ENCODE results near the gene COL27A1. TPM values are rescaled to one million over a fixed set of nuclear protein-coding genes. Genes with fewer than 3 reads are reported as not detected.

The COL27A1 gene
- total RNA-seq, 1 donor from 2014 or later = 8.5 TPM

DNA sequence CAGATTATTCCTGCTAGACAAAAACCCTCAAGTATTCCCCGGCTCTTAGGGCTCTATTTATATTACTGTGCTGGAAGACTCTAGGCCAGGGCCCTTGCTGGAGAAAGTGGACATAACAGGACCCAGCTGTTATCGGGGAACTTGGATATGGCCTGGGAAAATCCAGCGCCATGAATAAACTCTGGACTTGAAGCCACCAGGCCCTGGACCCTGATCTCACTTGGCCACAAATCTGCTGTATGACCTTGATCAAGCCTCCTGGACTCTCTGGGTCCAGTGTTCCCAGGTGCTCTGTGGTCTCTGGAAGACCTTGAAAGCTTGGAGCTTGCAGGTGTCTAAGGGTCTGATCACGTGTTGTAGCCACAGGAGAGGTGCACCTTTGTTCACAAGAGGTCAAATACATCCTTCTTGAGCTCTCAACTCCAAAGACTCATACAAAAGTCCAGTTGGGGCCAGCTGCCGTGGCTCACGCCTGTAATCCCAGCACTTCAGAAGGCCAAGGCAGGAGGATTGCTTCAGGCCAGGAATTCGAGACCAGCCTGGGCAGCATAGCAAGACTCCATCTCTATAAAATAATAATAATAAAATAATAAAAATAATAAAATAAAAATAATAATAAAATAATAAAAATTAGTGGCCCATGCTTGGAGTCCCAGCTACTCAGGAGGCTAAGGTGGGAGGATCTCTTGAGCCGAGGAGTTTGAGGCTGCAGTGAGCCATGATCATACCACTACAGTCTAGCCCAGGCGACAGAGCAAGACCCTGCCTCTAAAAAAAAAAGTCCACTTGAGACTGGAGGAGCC is 26.5 kb downstream of the COL27A1 start:
- TF ChIP-seq, protein P1, sequence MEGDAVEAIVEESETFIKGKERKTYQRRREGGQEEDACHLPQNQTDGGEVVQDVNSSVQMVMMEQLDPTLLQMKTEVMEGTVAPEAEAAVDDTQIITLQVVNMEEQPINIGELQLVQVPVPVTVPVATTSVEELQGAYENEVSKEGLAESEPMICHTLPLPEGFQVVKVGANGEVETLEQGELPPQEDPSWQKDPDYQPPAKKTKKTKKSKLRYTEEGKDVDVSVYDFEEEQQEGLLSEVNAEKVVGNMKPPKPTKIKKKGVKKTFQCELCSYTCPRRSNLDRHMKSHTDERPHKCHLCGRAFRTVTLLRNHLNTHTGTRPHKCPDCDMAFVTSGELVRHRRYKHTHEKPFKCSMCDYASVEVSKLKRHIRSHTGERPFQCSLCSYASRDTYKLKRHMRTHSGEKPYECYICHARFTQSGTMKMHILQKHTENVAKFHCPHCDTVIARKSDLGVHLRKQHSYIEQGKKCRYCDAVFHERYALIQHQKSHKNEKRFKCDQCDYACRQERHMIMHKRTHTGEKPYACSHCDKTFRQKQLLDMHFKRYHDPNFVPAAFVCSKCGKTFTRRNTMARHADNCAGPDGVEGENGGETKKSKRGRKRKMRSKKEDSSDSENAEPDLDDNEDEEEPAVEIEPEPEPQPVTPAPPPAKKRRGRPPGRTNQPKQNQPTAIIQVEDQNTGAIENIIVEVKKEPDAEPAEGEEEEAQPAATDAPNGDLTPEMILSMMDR (conservative IDR thresholded peaks at IDR 0.05; ENCODE audit: low read depth, low read length) = no peak
- no peak overlapping the region for H3K4me3 ChIP-seq (ENCODE audit: low read depth, low read length)
- no peak for DNase-seq (ENCODE audit: low read depth)

DNA sequence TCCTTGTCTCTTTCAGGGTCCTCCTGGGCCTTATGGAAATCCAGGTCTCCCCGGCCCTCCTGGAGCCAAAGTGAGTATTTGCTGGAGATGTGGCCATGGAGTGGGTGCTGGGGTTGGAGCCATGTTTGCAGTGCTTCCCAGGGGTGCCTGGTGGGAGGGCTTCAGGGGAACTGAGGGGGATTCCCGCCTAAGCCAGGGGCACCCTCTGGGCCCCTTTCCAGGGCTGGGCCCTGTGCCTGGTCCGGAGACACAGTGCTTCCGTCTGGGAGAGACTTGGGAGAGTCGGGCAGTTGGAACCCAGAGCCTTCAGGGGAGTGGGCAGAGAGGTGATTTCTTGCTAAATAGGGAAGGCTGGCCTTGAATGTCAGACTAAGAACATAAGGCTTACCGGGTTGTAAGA is 27.7 kb downstream of the COL27A1 start:
- no peak for DNase-seq (ENCODE audit: low read depth)
- TF ChIP-seq, protein P1 (conservative IDR thresholded peaks at IDR 0.05; ENCODE audit: low read depth, low read length) = no peak
- no peak overlapping the region for H3K4me3 ChIP-seq (ENCODE audit: low read depth, low read length)

DNA sequence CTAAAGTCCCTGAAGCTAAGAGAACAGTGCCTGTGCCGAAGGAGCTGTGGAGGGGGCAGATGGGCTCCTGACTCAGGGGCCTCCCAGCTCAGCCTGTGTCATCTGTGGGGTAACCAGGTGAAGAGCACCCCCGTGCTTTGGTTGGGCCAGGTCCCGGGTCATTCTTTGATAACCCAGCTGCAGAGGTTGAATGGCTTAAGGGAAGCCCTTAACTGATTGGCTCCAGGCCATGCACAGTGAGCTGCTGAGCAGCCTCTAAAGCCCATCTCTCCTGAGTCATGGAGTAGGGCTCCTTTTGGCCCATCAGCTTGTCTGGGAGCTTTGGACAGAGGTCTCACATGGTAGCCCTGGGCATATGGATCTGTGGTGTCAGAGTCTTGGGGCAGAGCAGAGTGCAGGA is 28.7 kb downstream of the COL27A1 start:
- DNase-seq (ENCODE audit: low read depth) = no peak
- TF ChIP-seq, protein P1 (conservative IDR thresholded peaks at IDR 0.05; ENCODE audit: low read depth, low read length) = no peak
- H3K4me3 ChIP-seq (ENCODE audit: low read depth, low read length) = no peak overlapping the region

DNA sequence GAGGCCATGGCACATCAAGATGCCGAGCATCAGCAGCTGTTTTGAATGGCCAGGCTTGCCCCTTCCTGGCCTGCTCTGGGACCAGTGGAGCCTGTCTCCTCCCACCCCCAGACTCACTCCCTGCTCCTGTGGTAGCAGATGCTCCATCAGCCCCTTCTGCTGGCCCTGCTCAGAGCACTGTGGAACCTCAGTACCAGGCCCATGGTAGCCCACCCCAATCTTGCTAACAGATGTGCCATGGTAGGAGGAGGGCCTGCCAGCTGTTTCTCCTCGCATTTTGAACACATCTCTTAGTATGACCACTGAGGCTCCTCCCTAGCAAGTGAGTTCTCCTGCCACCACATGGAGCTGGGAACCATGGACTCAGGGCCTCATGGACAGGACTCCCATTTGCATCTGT is 29.5 kb downstream of the COL27A1 start:
- TF ChIP-seq, protein P1 (conservative IDR thresholded peaks at IDR 0.05; ENCODE audit: low read depth, low read length) = no peak
- no peak overlapping the region for H3K4me3 ChIP-seq (ENCODE audit: low read depth, low read length)
- DNase-seq (ENCODE audit: low read depth) = no peak

DNA sequence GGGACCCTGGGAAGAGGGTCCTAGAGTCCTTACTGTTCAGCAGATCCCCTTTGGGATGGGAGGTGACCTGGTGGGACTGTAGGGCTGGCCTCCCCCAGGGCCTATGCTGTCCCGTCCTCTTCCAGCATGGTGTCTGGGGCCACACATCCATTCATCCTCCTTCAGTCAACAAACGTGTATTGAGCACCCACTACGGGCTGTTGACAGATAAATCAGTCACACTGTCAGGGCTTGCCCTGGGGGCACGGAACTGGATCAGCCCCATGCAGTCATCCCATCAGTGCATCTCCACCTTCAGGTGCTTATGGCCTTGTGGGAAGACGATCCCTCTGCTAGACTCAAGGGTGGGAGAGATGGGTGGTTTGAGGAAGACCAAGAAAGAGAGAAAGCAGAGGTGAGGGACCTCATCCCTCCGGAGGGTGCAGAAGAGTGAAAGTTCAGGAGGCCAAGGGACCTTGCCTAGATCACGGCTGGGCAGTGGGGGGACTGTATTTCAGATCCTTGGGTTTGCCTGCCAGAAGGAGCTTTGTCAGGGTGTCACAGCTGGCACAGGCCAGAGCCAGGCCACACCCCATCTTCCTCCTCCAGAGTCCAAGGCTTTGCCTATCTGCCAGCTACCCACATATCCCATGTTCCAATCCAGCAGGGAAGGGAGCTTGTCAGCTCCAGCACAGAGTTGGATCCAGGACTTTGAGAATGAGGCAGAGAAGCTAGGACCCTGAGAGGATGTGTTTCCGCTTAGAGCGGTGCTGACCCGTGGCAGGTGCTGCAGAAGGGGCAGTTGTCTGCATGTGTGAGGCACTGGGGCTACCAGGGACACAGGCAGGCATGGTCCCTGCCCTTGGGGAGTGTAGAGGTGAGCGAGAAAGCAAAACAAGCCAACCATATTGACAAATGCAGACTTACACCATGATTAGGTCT is 30.5 kb downstream of the COL27A1 start:
- TF ChIP-seq, protein P1 (conservative IDR thresholded peaks at IDR 0.05; ENCODE audit: low read depth, low read length) = no peak
- no peak overlapping the region for H3K4me3 ChIP-seq (ENCODE audit: low read depth, low read length)
- DNase-seq (ENCODE audit: low read depth) = no peak

DNA sequence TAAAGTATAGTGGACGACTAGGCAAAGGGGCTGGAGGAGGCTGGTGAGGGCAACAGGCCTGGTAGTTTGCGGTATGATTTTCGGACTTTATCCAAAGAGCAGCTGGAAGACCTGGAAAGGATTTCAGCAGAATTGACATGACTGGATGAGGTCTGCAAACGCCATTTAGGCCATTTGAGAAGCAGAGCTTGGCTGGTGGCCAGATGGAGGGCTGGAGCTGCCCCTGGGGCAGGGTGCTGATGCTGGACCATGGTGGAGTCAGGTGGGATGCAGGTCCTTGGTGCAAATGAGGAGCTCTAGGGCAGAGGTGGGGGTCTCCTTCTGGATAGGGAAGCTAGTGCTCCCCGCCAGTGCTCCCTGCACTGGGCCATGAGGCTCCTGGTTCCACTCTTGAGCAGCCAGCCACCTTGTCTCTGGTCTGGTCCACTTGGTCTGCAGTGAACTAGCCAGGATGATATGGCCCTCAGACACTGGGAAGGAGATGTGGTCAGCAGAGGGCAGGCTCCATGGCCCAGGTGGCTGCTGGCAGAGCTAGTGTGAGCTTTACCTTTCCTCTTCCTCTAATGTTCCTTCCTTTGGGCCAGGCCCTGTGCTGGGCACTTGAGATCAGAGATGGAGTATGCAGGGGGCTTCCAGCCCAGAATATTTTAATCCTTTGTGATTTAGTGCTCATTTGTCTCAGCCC is 31.4 kb downstream of the COL27A1 start:
- H3K4me3 ChIP-seq (ENCODE audit: low read depth, low read length) = no peak overlapping the region
- TF ChIP-seq, protein P1 (conservative IDR thresholded peaks at IDR 0.05; ENCODE audit: low read depth, low read length) = no peak
- DNase-seq (ENCODE audit: low read depth) = no peak

All from epithelial cell of proximal tubule (primary cell).